Suprapubic skin (tissue), 4 donors: ENCODE measurements around the gene INPP4B. TPM values are rescaled to one million over a fixed set of nuclear protein-coding genes. Genes with fewer than 3 reads are reported as not detected.

Source experiments
- DNase-seq, 2 donors: peaks; one replicate each; pipeline ENCODE4 v3.0.0-alpha.2; 2019; ENCODE audit warnings: low spot score in 2 of 2
- H3K27ac ChIP-seq: fragments of 200-600 bp; sonication (generic); one replicate; pipeline ENCODE4 v1.5.1; 2019
- H3K27me3 ChIP-seq: fragments of 200-600 bp; sonication (generic); one replicate; pipeline ENCODE4 v1.5.1; 2019
- H3K36me3 ChIP-seq: fragments of 200-600 bp; sonication (generic); one replicate; pipeline ENCODE4 v1.5.1; 2019
- H3K4me1 ChIP-seq: fragments of 200-600 bp; sonication (generic); one replicate; pipeline ENCODE4 v1.5.1; 2019
- H3K4me3 ChIP-seq: fragments of 200-600 bp; sonication (generic); one replicate; pipeline ENCODE4 v1.5.1; 2019; ENCODE audit warnings: mild to moderate bottlenecking
- H3K9me3 ChIP-seq: fragments of 200-600 bp; sonication (generic); one replicate; pipeline ENCODE4 v1.5.1; 2019
- EP300 ChIP-seq: sonication (generic); formaldehyde crosslinking; IDR thresholded peaks from one replicate; pipeline ENCODE4 v1.6.1; 2017; ENCODE audit warnings: antibody characterized with exemption
- POLR2A ChIP-seq, 2 donors: fragments of 450-650 bp; IDR thresholded peaks; one replicate each; pipeline ENCODE4 v1.6.1; 2017; ENCODE audit warnings: antibody characterized with exemption in 2 of 2, mild to moderate bottlenecking in 2 of 2, moderate library complexity in 2 of 2
- POLR2AphosphoS5 ChIP-seq, 3 donors: sonication (generic); formaldehyde crosslinking; IDR thresholded peaks; one replicate each; pipeline ENCODE4 v1.6.1; 2017; ENCODE audit warnings: antibody characterized with exemption in 3 of 3
- whole genome bisulfite sequencing: methylation state at CpG from one replicate; pipeline ENCODE4 v1.1.5; 2018; 5-methylcytosine and 5-hydroxymethylcytosine counted together
- total RNA-seq, 4 donors: library from RNA; depleted of rRNA; stranded (reverse); fragments of >200 nt; gene quantifications; one replicate each; pipeline ENCODE4 v1.1.0, GENCODE V29; 2016
- TF ChIP-seq, protein P1 (sequence below), 2 donors: fragments of 200-600 bp in 1 of 2; fragments of 450-650 bp in 1 of 2; sonication (generic) in 1 of 2; IDR thresholded peaks; one replicate each; pipeline ENCODE4 v1.5.1; 2016 to 2019; ENCODE audit warnings: antibody characterized with exemption in 2 of 2, mild to moderate bottlenecking in 1 of 2, moderate library complexity in 1 of 2

INPP4B gene
- total RNA-seq, 4 donors from 2014 or later, result 12.4 to 27.4 (median 17.4) TPM

DNA sequence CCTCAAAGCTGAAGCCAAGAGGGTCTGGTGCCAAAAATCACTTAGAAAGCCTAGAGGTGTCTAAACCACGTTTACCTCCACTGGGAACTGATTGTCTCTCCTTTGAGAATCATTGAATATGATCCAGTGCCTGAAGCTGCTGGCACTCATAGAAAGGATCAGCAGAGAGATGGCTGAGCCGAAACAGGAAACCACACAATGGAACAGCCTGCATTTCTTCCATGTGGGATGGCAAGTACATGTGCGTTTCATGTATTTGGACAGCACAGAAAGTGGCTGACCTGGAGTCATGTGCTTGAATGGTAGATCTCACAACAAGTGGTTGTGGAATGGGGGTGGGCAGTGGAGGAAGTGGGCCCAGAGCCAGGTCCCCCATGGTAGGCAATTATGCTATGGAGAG lies 533.7 kb downstream of the INPP4B start:
- no peaks in the 10 kb centered on the region for H3K36me3 ChIP-seq
- no peaks in the 10 kb centered on the region for H3K9me3 ChIP-seq
- peaks cover 4% of the 10 kb centered on the region for H3K4me1 ChIP-seq
- WGBS, result 61% methylated on average over 3 of the region's 3 CpGs
- TF ChIP-seq EP300, result no peak
- TF ChIP-seq POLR2A (IDR thresholded peaks at IDR 0.05), result no peak
- TF ChIP-seq, protein P1, sequence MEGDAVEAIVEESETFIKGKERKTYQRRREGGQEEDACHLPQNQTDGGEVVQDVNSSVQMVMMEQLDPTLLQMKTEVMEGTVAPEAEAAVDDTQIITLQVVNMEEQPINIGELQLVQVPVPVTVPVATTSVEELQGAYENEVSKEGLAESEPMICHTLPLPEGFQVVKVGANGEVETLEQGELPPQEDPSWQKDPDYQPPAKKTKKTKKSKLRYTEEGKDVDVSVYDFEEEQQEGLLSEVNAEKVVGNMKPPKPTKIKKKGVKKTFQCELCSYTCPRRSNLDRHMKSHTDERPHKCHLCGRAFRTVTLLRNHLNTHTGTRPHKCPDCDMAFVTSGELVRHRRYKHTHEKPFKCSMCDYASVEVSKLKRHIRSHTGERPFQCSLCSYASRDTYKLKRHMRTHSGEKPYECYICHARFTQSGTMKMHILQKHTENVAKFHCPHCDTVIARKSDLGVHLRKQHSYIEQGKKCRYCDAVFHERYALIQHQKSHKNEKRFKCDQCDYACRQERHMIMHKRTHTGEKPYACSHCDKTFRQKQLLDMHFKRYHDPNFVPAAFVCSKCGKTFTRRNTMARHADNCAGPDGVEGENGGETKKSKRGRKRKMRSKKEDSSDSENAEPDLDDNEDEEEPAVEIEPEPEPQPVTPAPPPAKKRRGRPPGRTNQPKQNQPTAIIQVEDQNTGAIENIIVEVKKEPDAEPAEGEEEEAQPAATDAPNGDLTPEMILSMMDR (IDR thresholded peaks at IDR 0.05), result no peak
- no peak for TF ChIP-seq POLR2AphosphoS5 (IDR thresholded peaks at IDR 0.05)
- DNase-seq, result no peak
- no peaks in the 10 kb centered on the region for H3K27me3 ChIP-seq
- H3K4me3 ChIP-seq, result no peak overlapping the region
- no peak overlapping the region for H3K27ac ChIP-seq

DNA sequence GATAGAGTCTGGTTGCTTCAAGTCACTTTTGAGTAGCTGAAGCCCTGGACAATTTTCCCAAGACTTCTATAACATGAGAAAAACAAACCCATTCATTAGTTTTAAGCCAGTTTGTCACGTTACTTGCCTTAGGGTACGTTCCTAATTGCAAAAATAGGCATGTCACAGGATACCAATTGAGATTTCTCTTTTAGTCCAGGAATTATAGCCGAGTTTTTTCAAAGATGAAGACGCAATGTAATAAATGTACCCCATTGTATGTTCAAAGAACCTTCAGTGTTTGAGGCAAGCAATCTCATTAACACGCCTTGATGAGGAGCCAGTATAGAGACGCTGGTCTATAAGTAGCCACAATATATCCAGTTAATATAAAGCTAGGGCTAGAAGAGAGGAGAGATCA lies 534.2 kb downstream of the INPP4B start:
- H3K4me3 ChIP-seq, result no peak overlapping the region
- no peaks in the 10 kb centered on the region for H3K9me3 ChIP-seq
- WGBS, result 53% methylated on average over 6 of the region's 6 CpGs
- H3K36me3 ChIP-seq, result no peaks in the 10 kb centered on the region
- peaks cover 4% of the 10 kb centered on the region for H3K4me1 ChIP-seq
- H3K27ac ChIP-seq, result no peak overlapping the region
- no peak for DNase-seq
- TF ChIP-seq POLR2A (IDR thresholded peaks at IDR 0.05), result no peak
- TF ChIP-seq, protein P1 (IDR thresholded peaks at IDR 0.05), result no peak
- TF ChIP-seq POLR2AphosphoS5 (IDR thresholded peaks at IDR 0.05), result no peak
- no peak for TF ChIP-seq EP300
- H3K27me3 ChIP-seq, result no peaks in the 10 kb centered on the region

DNA sequence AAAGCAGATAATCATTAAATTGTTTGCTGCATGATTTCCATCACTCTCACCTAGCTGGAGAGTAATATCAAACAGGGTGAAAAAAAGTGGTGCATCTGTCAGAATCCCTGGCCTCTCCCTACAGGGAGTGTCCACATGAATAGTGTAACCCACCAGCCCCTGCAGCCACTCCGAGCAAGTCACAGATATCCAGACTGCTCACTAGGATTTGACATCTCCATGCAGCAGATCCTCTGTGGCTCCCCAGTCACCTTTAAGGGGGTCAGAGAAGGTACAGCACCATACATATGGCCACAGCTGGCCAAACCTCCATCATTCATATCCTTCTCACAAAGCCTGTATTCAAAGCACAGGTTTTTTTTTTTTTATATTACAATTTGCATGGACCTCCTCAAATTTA lies 536.3 kb downstream of the INPP4B start:
- H3K9me3 ChIP-seq, result no peaks in the 10 kb centered on the region
- peaks cover 4% of the 10 kb centered on the region for H3K4me1 ChIP-seq
- H3K27ac ChIP-seq, result no peak overlapping the region
- 89% methylated on average over 1 of the region's 1 CpG for WGBS
- H3K27me3 ChIP-seq, result no peaks in the 10 kb centered on the region
- no peak for DNase-seq
- no peak overlapping the region for H3K4me3 ChIP-seq
- TF ChIP-seq, protein P1 (IDR thresholded peaks at IDR 0.05), result no peak
- TF ChIP-seq POLR2AphosphoS5 (IDR thresholded peaks at IDR 0.05) (no peak), POLR2A (IDR thresholded peaks at IDR 0.05) (no peak), EP300 (no peak)
- no peaks in the 10 kb centered on the region for H3K36me3 ChIP-seq

DNA sequence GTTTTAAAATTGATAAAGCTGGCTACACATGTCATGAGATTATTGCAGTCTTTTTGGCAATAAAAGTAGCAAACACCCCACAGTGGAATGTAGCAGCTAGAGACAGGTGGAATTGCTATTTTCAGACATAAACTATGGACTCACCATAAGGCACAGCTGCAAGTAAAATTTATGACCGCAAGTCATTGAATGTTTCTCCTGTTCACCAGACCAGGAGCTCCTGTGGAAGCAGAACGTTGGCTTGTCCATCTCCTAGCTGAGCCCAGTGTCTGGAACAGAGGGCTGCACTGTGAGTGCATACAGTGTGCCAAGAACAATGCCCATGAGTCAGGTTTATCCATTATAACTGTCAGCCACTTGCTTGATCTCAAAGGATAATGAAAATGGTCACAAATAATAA lies 538.2 kb downstream of the INPP4B start:
- H3K9me3 ChIP-seq, result no peaks in the 10 kb centered on the region
- no peaks in the 10 kb centered on the region for H3K36me3 ChIP-seq
- H3K4me1 ChIP-seq, result no peaks in the 10 kb centered on the region
- no peak for TF ChIP-seq POLR2AphosphoS5 (IDR thresholded peaks at IDR 0.05)
- TF ChIP-seq POLR2A (IDR thresholded peaks at IDR 0.05), result no peak
- H3K27me3 ChIP-seq, result no peaks in the 10 kb centered on the region
- no peak for DNase-seq
- H3K4me3 ChIP-seq, result no peak overlapping the region
- WGBS, result 61% methylated on average over 2 of the region's 2 CpGs
- H3K27ac ChIP-seq, result no peak overlapping the region

DNA sequence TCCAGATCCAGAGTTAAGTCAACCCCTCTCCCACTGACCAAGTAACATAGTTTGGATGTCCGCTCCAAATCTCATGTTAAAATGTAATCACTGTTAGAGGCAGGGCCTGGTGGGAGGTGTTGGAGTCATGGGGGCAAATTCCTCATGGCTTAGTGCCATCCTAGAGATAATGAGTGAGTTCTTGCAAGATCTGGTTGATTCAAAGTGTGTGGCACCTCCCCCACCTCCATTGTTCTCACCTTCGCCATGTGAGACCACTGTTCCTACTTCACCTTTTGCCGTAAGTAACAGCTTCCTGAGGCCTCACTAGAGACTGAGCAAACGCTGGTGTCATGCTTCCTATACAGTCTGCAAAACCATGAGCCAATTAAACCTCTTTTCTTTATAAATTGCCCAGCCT lies 548.8 kb downstream of the INPP4B start:
- Histone ChIP-seq H3K27ac (no peak overlapping the region), H3K36me3 (no peaks in the 10 kb centered on the region), H3K9me3 (no peaks in the 10 kb centered on the region), H3K27me3 (no peaks in the 10 kb centered on the region), H3K4me3 (no peak overlapping the region), H3K4me1 (no peaks in the 10 kb centered on the region)
- no peak for TF ChIP-seq POLR2A (IDR thresholded peaks at IDR 0.05)
- TF ChIP-seq, protein P1 (IDR thresholded peaks at IDR 0.05), result no peak
- TF ChIP-seq POLR2AphosphoS5 (IDR thresholded peaks at IDR 0.05), result no peak
- TF ChIP-seq EP300, result no peak
- DNase-seq, result no peak
- WGBS, result 95% methylated on average over 4 of the region's 4 CpGs

DNA sequence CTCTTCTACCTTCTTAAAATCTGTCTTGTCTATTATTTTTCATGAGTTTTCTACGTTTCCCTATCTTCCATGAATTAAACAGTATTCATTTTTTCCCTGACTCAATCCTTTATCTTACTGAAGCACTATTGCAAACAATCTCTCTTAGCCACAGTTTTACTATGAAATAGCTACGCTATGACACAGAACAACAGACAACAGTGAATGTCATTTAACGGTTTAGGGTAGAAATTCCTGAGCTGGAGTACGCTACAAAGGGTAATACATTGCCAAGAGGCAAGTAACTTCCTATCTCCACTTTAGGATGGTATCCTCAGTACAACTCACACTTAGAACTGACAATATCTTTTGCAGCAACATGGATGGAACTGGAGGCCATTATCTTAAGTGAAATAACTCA lies 552.6 kb downstream of the INPP4B start:
- Histone ChIP-seq H3K27me3 (no peaks in the 10 kb centered on the region), H3K27ac (no peak overlapping the region), H3K9me3 (no peaks in the 10 kb centered on the region), H3K4me1 (no peaks in the 10 kb centered on the region), H3K4me3 (no peak overlapping the region), H3K36me3 (no peaks in the 10 kb centered on the region)
- 89% methylated on average over 4 of the region's 4 CpGs for WGBS
- TF ChIP-seq POLR2A (IDR thresholded peaks at IDR 0.05) (no peak), POLR2AphosphoS5 (IDR thresholded peaks at IDR 0.05) (no peak), EP300 (no peak)
- TF ChIP-seq, protein P1 (IDR thresholded peaks at IDR 0.05), result no peak
- DNase-seq, result no peak
